Neural cell (in vitro differentiated cells): ENCODE measurements around the gene CDK15. TPM values are rescaled to one million over a fixed set of nuclear protein-coding genes. Genes with fewer than 3 reads are reported as not detected.

Experiments used
- H2AFZ ChIP-seq: fragments of 200-600, 300-800 bp; sonication (generic), shearing (Covaris generic); 2 replicates; pipeline ENCODE4 v1.6.0; 2014; ENCODE audit warnings: low read depth, mild to moderate bottlenecking, antibody characterized with exemption, low read length, moderate library complexity
- H3F3A ChIP-seq: fragments of 200-600 bp; shearing (Covaris generic); 2 replicates; pipeline ENCODE4 v1.6.1; 2016; ENCODE audit warnings: mild to moderate bottlenecking, moderate library complexity, mixed read lengths, antibody characterized with exemption, low read length; ENCODE audit not compliant: insufficient read depth, poor library complexity, severe bottlenecking
- H3K27ac ChIP-seq: fragments of 200-600, 300-800 bp; sonication (generic), shearing (Covaris generic); 2 replicates; pipeline ENCODE4 v1.5.1; 2014; ENCODE audit warnings: mild to moderate bottlenecking, low read length, moderate library complexity
- H3K27me3 ChIP-seq: fragments of 300-800, 200-600 bp; sonication (generic), shearing (Covaris generic); 2 replicates; pipeline ENCODE4 v1.6.0; 2014; ENCODE audit warnings: mild to moderate bottlenecking, low read depth, low read length, moderate library complexity; ENCODE audit not compliant: insufficient read depth
- H3K36me3 ChIP-seq: fragments of 300-800, 200-600 bp; sonication (generic), shearing (Covaris generic); 2 replicates; pipeline ENCODE4 v1.5.1; 2014; ENCODE audit warnings: mild to moderate bottlenecking, antibody characterized with exemption, low read length, moderate library complexity; ENCODE audit not compliant: insufficient read depth
- H3K4me2 ChIP-seq: fragments of 300-800, 200-600 bp; sonication (generic), shearing (Covaris generic); 2 replicates; pipeline ENCODE4 v1.6.0; 2014; ENCODE audit warnings: mild to moderate bottlenecking, low read length
- H3K4me3 ChIP-seq: fragments of 300-800, 200-600 bp; sonication (generic), shearing (Covaris generic); 2 replicates; pipeline ENCODE4 v1.5.1; 2014; ENCODE audit warnings: mild to moderate bottlenecking, low read length, moderate library complexity
- H3K79me2 ChIP-seq: fragments of 200-600 bp; shearing (Covaris generic); replicated peaks from 2 replicates; pipeline ENCODE4 v1.6.0; 2014; ENCODE audit warnings: mild to moderate bottlenecking, low read length, moderate library complexity; ENCODE audit not compliant: insufficient read depth
- H3K9ac ChIP-seq: fragments of 300-800, 200-600 bp; sonication (generic), shearing (Covaris generic); 2 replicates; pipeline ENCODE4 v1.6.1; 2016; ENCODE audit warnings: mild to moderate bottlenecking, low read length, mixed read lengths
- H3K9me2 ChIP-seq: fragments of 200-600 bp; shearing (Covaris generic); 2 replicates; pipeline ENCODE4 v1.6.1; 2016; ENCODE audit warnings: mild to moderate bottlenecking, low read length, mixed read lengths; ENCODE audit not compliant: insufficient read depth
- H3K9me3 ChIP-seq: fragments of 200-600, 300-800 bp; sonication (generic), shearing (Covaris generic); 2 replicates; pipeline ENCODE4 v1.6.1; 2016; ENCODE audit warnings: mild to moderate bottlenecking, mixed run types, low read length, moderate library complexity, mixed read lengths
- H4K20me1 ChIP-seq: fragments of 200-600 bp; shearing (Covaris generic); 2 replicates; pipeline ENCODE4 v1.6.1; 2016; ENCODE audit warnings: mild to moderate bottlenecking, mixed run types; ENCODE audit not compliant: insufficient read depth
- EP300 ChIP-seq: fragments of 450-650 bp; conservative IDR thresholded peaks from 2 replicates; pipeline ENCODE4 v1.6.1; 2014; ENCODE audit warnings: antibody characterized with exemption, mild to moderate bottlenecking, moderate library complexity; ENCODE audit not compliant: poor library complexity, severe bottlenecking
- EZH2 ChIP-seq: fragments of 200-600, 300-800 bp; shearing (Covaris generic), sonication (generic); IDR thresholded peaks from 2 replicates; pipeline ENCODE4 v1.6.1; 2014; ENCODE audit warnings: antibody characterized with exemption, low read length, borderline replicate concordance, mild to moderate bottlenecking; ENCODE audit not compliant: insufficient read depth, poor library complexity, severe bottlenecking
- MXI1 ChIP-seq: fragments of 450-650 bp; conservative IDR thresholded peaks from 2 replicates; pipeline ENCODE4 v1.6.1; 2014; ENCODE audit warnings: antibody characterized with exemption, mild to moderate bottlenecking; ENCODE audit not compliant: poor library complexity, severe bottlenecking
- POLR2AphosphoS5 ChIP-seq: IDR thresholded peaks from 2 replicates; pipeline ENCODE4 v1.6.1; 2012
- RAD21 ChIP-seq: fragments of 450-650 bp; conservative IDR thresholded peaks from 2 replicates; pipeline ENCODE4 v1.6.1; 2014; ENCODE audit warnings: antibody characterized with exemption, mild to moderate bottlenecking, moderate library complexity
- SMC3 ChIP-seq: fragments of 450-650 bp; conservative IDR thresholded peaks from 2 replicates; pipeline ENCODE4 v1.6.1; 2014; ENCODE audit warnings: antibody characterized with exemption, mild to moderate bottlenecking, moderate library complexity; ENCODE audit not compliant: poor library complexity
- TAF1 ChIP-seq: IDR thresholded peaks from 2 replicates; pipeline ENCODE4 v1.6.1; 2012; ENCODE audit warnings: low read depth
- polyA plus RNA-seq: library from polyadenylated mRNA; depleted of rRNA; stranded (reverse); fragments of >200 nt; gene quantifications from 2 replicates; pipeline ENCODE4 v1.2.3, GENCODE V29; 2014
- TF ChIP-seq, protein P1 (sequence below): IDR thresholded peaks from 2 replicates; pipeline ENCODE4 v1.6.1; 2012; ENCODE audit warnings: borderline replicate concordance
- TF ChIP-seq, protein P2 (sequence below): fragments of 450-650 bp; IDR thresholded peaks from 2 replicates; pipeline ENCODE4 v1.5.1; 2014; ENCODE audit warnings: antibody characterized with exemption, mild to moderate bottlenecking, moderate library complexity; ENCODE audit not compliant: poor library complexity, severe bottlenecking

CDK15 gene
- polyA plus RNA-seq, 1 donor from 2014 or later = 0.09 TPM

DNA sequence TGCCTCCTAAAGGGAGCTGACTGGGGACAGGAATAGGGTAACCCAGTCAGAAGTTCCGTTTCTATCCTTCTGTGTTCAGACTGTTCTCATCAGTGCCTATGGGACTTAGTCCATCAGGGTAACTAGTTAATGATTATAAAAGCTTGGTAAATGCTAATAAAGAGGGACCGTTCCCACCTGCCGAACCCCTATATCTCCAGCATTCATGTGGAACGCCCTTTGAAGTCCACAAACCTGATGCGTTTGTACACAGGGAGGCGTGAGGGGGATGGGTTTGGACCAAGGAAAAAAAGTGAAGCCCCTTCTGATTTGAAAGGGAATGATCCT, 112.9 kb downstream of the CDK15 start:
- no peak overlapping the region for H3K4me3 ChIP-seq
- H3K79me2 ChIP-seq = no peaks in the 10 kb centered on the region
- H2AFZ ChIP-seq = no peak overlapping the region
- no peak overlapping the region for H3K4me2 ChIP-seq
- H3K27me3 ChIP-seq = no peaks in the 10 kb centered on the region
- no peak overlapping the region for H3K9ac ChIP-seq
- no peak for TF ChIP-seq MXI1
- TF ChIP-seq TAF1 = no peak
- TF ChIP-seq EP300 = no peak
- TF ChIP-seq POLR2AphosphoS5 = no peak
- no peak for TF ChIP-seq SMC3
- TF ChIP-seq, protein P1, sequence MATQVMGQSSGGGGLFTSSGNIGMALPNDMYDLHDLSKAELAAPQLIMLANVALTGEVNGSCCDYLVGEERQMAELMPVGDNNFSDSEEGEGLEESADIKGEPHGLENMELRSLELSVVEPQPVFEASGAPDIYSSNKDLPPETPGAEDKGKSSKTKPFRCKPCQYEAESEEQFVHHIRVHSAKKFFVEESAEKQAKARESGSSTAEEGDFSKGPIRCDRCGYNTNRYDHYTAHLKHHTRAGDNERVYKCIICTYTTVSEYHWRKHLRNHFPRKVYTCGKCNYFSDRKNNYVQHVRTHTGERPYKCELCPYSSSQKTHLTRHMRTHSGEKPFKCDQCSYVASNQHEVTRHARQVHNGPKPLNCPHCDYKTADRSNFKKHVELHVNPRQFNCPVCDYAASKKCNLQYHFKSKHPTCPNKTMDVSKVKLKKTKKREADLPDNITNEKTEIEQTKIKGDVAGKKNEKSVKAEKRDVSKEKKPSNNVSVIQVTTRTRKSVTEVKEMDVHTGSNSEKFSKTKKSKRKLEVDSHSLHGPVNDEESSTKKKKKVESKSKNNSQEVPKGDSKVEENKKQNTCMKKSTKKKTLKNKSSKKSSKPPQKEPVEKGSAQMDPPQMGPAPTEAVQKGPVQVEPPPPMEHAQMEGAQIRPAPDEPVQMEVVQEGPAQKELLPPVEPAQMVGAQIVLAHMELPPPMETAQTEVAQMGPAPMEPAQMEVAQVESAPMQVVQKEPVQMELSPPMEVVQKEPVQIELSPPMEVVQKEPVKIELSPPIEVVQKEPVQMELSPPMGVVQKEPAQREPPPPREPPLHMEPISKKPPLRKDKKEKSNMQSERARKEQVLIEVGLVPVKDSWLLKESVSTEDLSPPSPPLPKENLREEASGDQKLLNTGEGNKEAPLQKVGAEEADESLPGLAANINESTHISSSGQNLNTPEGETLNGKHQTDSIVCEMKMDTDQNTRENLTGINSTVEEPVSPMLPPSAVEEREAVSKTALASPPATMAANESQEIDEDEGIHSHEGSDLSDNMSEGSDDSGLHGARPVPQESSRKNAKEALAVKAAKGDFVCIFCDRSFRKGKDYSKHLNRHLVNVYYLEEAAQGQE = no peak
- no peaks in the 10 kb centered on the region for H4K20me1 ChIP-seq
- H3K36me3 ChIP-seq = no peaks in the 10 kb centered on the region
- H3K9me2 ChIP-seq = no peaks in the 10 kb centered on the region
- H3K27ac ChIP-seq = no peak overlapping the region
- H3K9me3 ChIP-seq = no peaks in the 10 kb centered on the region
- H3F3A ChIP-seq = no peaks in the 10 kb centered on the region

DNA sequence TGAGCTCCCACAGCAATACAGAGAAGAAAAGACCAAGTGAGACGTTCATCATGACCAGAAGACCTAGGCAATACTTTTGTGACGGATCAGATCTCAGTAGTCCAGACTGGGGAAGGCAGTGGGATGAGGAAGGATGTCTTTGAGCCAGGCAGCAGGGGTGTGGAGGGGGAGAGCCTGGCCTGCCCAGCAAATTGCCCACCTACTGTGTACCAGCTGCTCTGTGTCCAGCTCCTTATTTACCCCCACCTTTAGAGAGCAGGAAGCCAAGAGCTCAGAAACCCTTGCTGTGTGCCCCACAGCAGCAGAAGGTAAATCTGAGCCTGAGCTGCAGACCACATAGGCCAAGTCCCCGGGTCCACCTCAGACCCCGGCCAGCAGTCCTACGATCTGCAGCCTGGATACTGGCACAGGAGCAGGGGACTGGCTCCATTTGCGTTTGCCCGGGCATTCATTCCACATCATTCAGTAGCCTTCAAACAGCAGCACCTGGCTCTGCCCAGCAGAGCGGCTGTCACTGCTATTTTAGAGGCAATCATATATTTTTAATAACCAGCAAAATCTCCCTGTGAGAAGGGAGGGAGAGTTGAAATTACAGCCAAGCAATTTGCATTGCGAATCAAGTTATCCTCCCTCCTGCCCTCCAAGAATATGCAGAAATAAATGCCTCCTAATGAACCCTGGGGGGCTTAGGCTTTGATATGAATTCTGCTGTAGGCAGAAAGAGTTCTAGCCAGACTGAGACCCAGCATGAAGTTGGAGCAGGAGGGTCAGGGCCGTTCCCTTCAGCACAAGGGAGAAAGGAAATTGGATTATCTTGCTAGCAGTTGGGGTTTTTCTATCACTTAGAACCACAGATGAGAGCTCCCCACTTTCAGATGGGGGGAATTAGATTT, 117.3 kb downstream of the CDK15 start:
- H3K9me3 ChIP-seq = no peaks in the 10 kb centered on the region
- no peak overlapping the region for H3K9ac ChIP-seq
- no peak overlapping the region for H3K4me2 ChIP-seq
- no peaks in the 10 kb centered on the region for H3K9me2 ChIP-seq
- no peaks in the 10 kb centered on the region for H3K79me2 ChIP-seq
- no peak overlapping the region for H3K27ac ChIP-seq
- H3K27me3 ChIP-seq = no peaks in the 10 kb centered on the region
- H4K20me1 ChIP-seq = no peaks in the 10 kb centered on the region
- H2AFZ ChIP-seq = no peak overlapping the region
- no peak overlapping the region for H3K4me3 ChIP-seq
- H3K36me3 ChIP-seq = no peaks in the 10 kb centered on the region
- TF ChIP-seq RAD21 (no peak), TAF1 (no peak), SMC3 (no peak), EZH2 (no peak), MXI1 (no peak), POLR2AphosphoS5 (no peak), EP300 (no peak)
- TF ChIP-seq, protein P1 = no peak
- TF ChIP-seq, protein P2, sequence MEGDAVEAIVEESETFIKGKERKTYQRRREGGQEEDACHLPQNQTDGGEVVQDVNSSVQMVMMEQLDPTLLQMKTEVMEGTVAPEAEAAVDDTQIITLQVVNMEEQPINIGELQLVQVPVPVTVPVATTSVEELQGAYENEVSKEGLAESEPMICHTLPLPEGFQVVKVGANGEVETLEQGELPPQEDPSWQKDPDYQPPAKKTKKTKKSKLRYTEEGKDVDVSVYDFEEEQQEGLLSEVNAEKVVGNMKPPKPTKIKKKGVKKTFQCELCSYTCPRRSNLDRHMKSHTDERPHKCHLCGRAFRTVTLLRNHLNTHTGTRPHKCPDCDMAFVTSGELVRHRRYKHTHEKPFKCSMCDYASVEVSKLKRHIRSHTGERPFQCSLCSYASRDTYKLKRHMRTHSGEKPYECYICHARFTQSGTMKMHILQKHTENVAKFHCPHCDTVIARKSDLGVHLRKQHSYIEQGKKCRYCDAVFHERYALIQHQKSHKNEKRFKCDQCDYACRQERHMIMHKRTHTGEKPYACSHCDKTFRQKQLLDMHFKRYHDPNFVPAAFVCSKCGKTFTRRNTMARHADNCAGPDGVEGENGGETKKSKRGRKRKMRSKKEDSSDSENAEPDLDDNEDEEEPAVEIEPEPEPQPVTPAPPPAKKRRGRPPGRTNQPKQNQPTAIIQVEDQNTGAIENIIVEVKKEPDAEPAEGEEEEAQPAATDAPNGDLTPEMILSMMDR = no peak
- no peaks in the 10 kb centered on the region for H3F3A ChIP-seq
